HG03159 (cell line): ENCODE measurements around the gene HDAC4.

Experiments used
- ATAC-seq: cut with Tn5 transposase; IDR thresholded peaks from one replicate; pipeline ENCODE4 v1.9.1; 2021; ENCODE audit warnings: mild to moderate bottlenecking, moderate library complexity; ENCODE audit not compliant: unreplicated experiment

HDAC4 gene

GRCh38 chr2:239311132-239312040 is 89.4 kb downstream of the HDAC4 start:
- no peak for ATAC-seq

GRCh38 chr2:239310401-239311061 is 90.3 kb downstream of the HDAC4 start:
- ATAC-seq, result no peak

- no peak for ATAC-seq
These were observed 91.2 kb downstream of the HDAC4 start for GRCh38 chr2:239309398-239310245.

- ATAC-seq, result no peak
These were observed 92.0 kb downstream of the HDAC4 start for GRCh38 chr2:239308661-239309397.

GRCh38 chr2:239307921-239308613 is 92.8 kb downstream of the HDAC4 start:
- ATAC-seq, result no peak

GRCh38 chr2:239307221-239307569 is 93.6 kb downstream of the HDAC4 start:
- ATAC-seq, result no peak

GRCh38 chr2:239306274-239307220 is 94.3 kb downstream of the HDAC4 start:
- ATAC-seq, result no peak

- ATAC-seq, result no peak
These were observed 95.0 kb downstream of the HDAC4 start for GRCh38 chr2:239305771-239306170.

- ATAC-seq, result no peak
These were observed 95.6 kb downstream of the HDAC4 start for GRCh38 chr2:239305222-239305575.

GRCh38 chr2:239304533-239305221 is 96.1 kb downstream of the HDAC4 start:
- no peak for ATAC-seq

GRCh38 chr2:239303711-239304532 is 96.9 kb downstream of the HDAC4 start:
- peak; percentile 53 for ATAC-seq

GRCh38 chr2:239302808-239303557 is 97.8 kb downstream of the HDAC4 start:
- ATAC-seq, result no peak

- ATAC-seq, result no peak
These were observed 98.6 kb downstream of the HDAC4 start for GRCh38 chr2:239302083-239302807.

- ATAC-seq, result no peak
These were observed 99.7 kb downstream of the HDAC4 start for GRCh38 chr2:239300871-239301735.

- ATAC-seq, result no peak
These were observed 100.6 kb downstream of the HDAC4 start for GRCh38 chr2:239300242-239300641.
